ENCODE data around the gene ZNF441. TPM values are rescaled to one million over a fixed set of nuclear protein-coding genes. Genes with fewer than 3 reads are reported as not detected.
"Not testable (repeated sequence)": the region's sequence is repeated elsewhere in the genome, so short reads cannot be mapped to it uniquely, and the experiment has no call there.

Gene ZNF441
- polyA plus RNA-seq, 4 donors = 8.7 to 18.1 (median 15.2) TPM

GRCh38 chr19:11776669-11777068 is 9.9 kb downstream of the ZNF441 start:
- not testable (repeated sequence) for DNase-seq (ENCODE audit: low read depth in 4 of 4, low spot score in 3 of 4)

GRCh38 chr19:11780431-11781020 is 13.7 kb downstream of the ZNF441 start:
- DNase-seq (ENCODE audit: low read depth in 4 of 4, low spot score in 3 of 4) = no peak

- no peak for DNase-seq (ENCODE audit: low read depth in 4 of 4, low spot score in 3 of 4)
Measured at GRCh38 chr19:11781295-11782057, 14.7 kb downstream of the ZNF441 start.

- no peak for DNase-seq (ENCODE audit: low read depth in 4 of 4, low spot score in 3 of 4)
Measured at GRCh38 chr19:11783767-11784166, 17.0 kb downstream of the ZNF441 start.

GRCh38 chr19:11784356-11784755 is 17.6 kb downstream of the ZNF441 start:
- no peak for DNase-seq (ENCODE audit: low read depth in 4 of 4, low spot score in 3 of 4)

GRCh38 chr19:11787536-11787935 is 20.7 kb downstream of the ZNF441 start:
- no peak for DNase-seq (ENCODE audit: low read depth in 4 of 4, low spot score in 3 of 4)

- DNase-seq (ENCODE audit: low read depth in 4 of 4, low spot score in 3 of 4) = no peak
Measured at GRCh38 chr19:11792942-11793341, 26.1 kb downstream of the ZNF441 start.

- DNase-seq (ENCODE audit: low read depth in 4 of 4, low spot score in 3 of 4) = peak in 3 of 4 donors; percentile 71 to 88 (median 83)
Measured at GRCh38 chr19:11797491-11797890, 30.7 kb downstream of the ZNF441 start.

- DNase-seq (ENCODE audit: low read depth in 4 of 4, low spot score in 3 of 4) = peak; percentile 81 to 85 (median 81)
Measured at GRCh38 chr19:11798391-11799330, 31.9 kb downstream of the ZNF441 start, which contains the start of gene ZNF491. Gene ZNF491 (plus strand): TSS chr19:11798523. CDS start chr19:11805954, 7,431 bp downstream.

- DNase-seq (ENCODE audit: low read depth in 4 of 4, low spot score in 3 of 4) = no peak
Measured at GRCh38 chr19:11806354-11807098, 39.7 kb downstream of the ZNF441 start.

GRCh38 chr19:11807099-11807380 is 40.2 kb downstream of the ZNF441 start:
- no peak for DNase-seq (ENCODE audit: low read depth in 4 of 4, low spot score in 3 of 4)

- DNase-seq (ENCODE audit: low read depth in 4 of 4, low spot score in 3 of 4) = no peak
Measured at GRCh38 chr19:11813703-11814028, 46.9 kb downstream of the ZNF441 start.

GRCh38 chr19:11814029-11814699 is 47.4 kb downstream of the ZNF441 start, which contains the start of gene ZNF440:
Gene ZNF440 (plus strand): TSS chr19:11814273. CDS start chr19:11814448, 175 bp downstream.
- DNase-seq (ENCODE audit: low read depth in 4 of 4, low spot score in 3 of 4) = peak; percentile 85 to 91 (median 88)

- peak in 1 of 4 donors; percentile 10 for DNase-seq (ENCODE audit: low read depth in 4 of 4, low spot score in 3 of 4)
Measured at GRCh38 chr19:11814700-11815035, 47.9 kb downstream of the ZNF441 start.

GRCh38 chr19:11821474-11822109 is 54.8 kb downstream of the ZNF441 start:
- no peak for DNase-seq (ENCODE audit: low read depth in 4 of 4, low spot score in 3 of 4)

- DNase-seq (ENCODE audit: low read depth in 4 of 4, low spot score in 3 of 4) = not testable (repeated sequence)
Measured at GRCh38 chr19:11828957-11829876, 62.4 kb downstream of the ZNF441 start.

GRCh38 chr19:11832253-11832912 is 65.6 kb downstream of the ZNF441 start:
- DNase-seq (ENCODE audit: low read depth in 4 of 4, low spot score in 3 of 4) = no peak

GRCh38 chr19:11833541-11833940 is 66.7 kb downstream of the ZNF441 start:
- DNase-seq (ENCODE audit: low read depth in 4 of 4, low spot score in 3 of 4) = no peak

Measured in left renal pelvis (tissue), 4 donors.